Endothelial cell of umbilical vein (primary cell): ENCODE data around the gene CDX2. TPM values are rescaled to one million over a fixed set of nuclear protein-coding genes. Genes with fewer than 3 reads are reported as not detected.
A peak's percentile ranks its signal among the peaks of the same experiment; 100 is the strongest.

ENCODE experiments used
- BruUV-seq: library from RNA; stranded (reverse); fragments of 400-500 nt; replicated peaks from 2 replicates; lab custom pipeline; 2021; lab: Mats Ljungman, UMichigan
- CTCF ChIA-PET: fragments of 300-600, 350-600 bp; sonication (Branson Sonifier 250); formaldehyde crosslinking; loops from one replicate; lab custom pipeline; 2021; ENCODE audit warnings: antibody characterized with exemption, inconsistent platforms; lab: Charles Lee
- POLR2A ChIA-PET: fragments of 300-600, 350-600 bp; sonication (Branson Sonifier 250); formaldehyde crosslinking; loops from one replicate; lab custom pipeline; 2021; ENCODE audit warnings: antibody characterized with exemption, inconsistent platforms; lab: Charles Lee
- DNase-seq: peaks from one replicate; pipeline ENCODE4 v3.0.0-alpha.2; 2011; ENCODE audit warnings: low read depth, low spot score
- FAIRE-seq: peaks from 2 replicates; lab custom pipeline; 2011; peaks lifted over from hg19 to GRCh38; lab: Jason Lieb, UNC
- H2AFZ ChIP-seq: 2 replicates; pipeline ENCODE4 v1.6.0; 2012; ENCODE audit warnings: low read depth, low read length, control low read depth, inconsistent platforms
- H3K27ac ChIP-seq: 2 replicates; pipeline ENCODE4 v1.5.1; 2011; ENCODE audit warnings: low read depth, mild to moderate bottlenecking, control low read depth, low read length, moderate library complexity; ENCODE audit not compliant: insufficient read depth
- H3K27me3 ChIP-seq, 2 experiments: 2 replicates each; pipeline versions ENCODE4 v1.6.0 to v1.6.1; 2011; ENCODE audit warnings: low read length in 2 of 2, mixed read lengths in 1 of 2; ENCODE audit not compliant: control insufficient read depth in 2 of 2, insufficient read depth in 2 of 2
- H3K36me3 ChIP-seq, 2 experiments: 2 replicates in 1 of 2; 3 replicates in 1 of 2; pipeline ENCODE4 v1.5.1; 2011; ENCODE audit warnings: low read length in 2 of 2, mild to moderate bottlenecking in 1 of 2, moderate library complexity in 1 of 2; ENCODE audit not compliant: control insufficient read depth in 2 of 2, insufficient read depth in 2 of 2; ENCODE audit errors: extremely low read depth in 1 of 2
- H3K4me1 ChIP-seq: 3 replicates; pipeline ENCODE4 v1.5.1; 2011; ENCODE audit warnings: mild to moderate bottlenecking, low read length; ENCODE audit not compliant: control insufficient read depth, insufficient read depth; ENCODE audit errors: extremely low read depth
- H3K4me2 ChIP-seq: 2 replicates; pipeline ENCODE4 v1.6.1; 2011; ENCODE audit warnings: low read length, control low read depth, mixed read lengths; ENCODE audit not compliant: insufficient read depth
- H3K4me3 ChIP-seq, 3 experiments: fragments of 200-600 bp in 1 of 3; sonication (generic), shearing (Covaris generic) in 1 of 3; replicated peaks in 1 of 3; 2 replicates each; pipeline ENCODE4 v1.5.1; 2011 to 2016; ENCODE audit warnings: control low read depth in 3 of 3, low read length in 3 of 3, mild to moderate bottlenecking in 2 of 3, inconsistent platforms in 1 of 3, low read depth in 1 of 3, moderate library complexity in 1 of 3; ENCODE audit not compliant: insufficient read depth in 1 of 3
- H3K79me2 ChIP-seq: 2 replicates; pipeline ENCODE4 v1.6.0; 2012; ENCODE audit warnings: low read length, inconsistent platforms; ENCODE audit not compliant: control insufficient read depth, insufficient read depth
- H3K9ac ChIP-seq: replicated peaks from 2 replicates; pipeline ENCODE3; 2011; ENCODE audit warnings: low read length, control low read depth; ENCODE audit not compliant: insufficient read depth; ENCODE audit errors: extremely low read depth
- H3K9me1 ChIP-seq: replicated peaks from 3 replicates; pipeline ENCODE4 v1.6.0; 2011; ENCODE audit warnings: mild to moderate bottlenecking, low read length; ENCODE audit not compliant: control insufficient read depth, insufficient read depth; ENCODE audit errors: extremely low read depth
- H3K9me3 ChIP-seq: replicated peaks from 2 replicates; pipeline ENCODE4 v1.5.1; 2012; ENCODE audit warnings: low read length, inconsistent platforms; ENCODE audit not compliant: control insufficient read depth, insufficient read depth
- H4K20me1 ChIP-seq: replicated peaks from 2 replicates; pipeline ENCODE3; 2011; ENCODE audit warnings: mild to moderate bottlenecking, low read length; ENCODE audit not compliant: control insufficient read depth, insufficient read depth; ENCODE audit errors: extremely low read depth
- EZH2 ChIP-seq: IDR thresholded peaks from 2 replicates; pipeline ENCODE4 v1.6.1; 2012; ENCODE audit warnings: borderline replicate concordance, low read depth, mild to moderate bottlenecking, moderate library complexity, low read length, inconsistent platforms; ENCODE audit not compliant: severe bottlenecking
- POLR2AphosphoS5 ChIP-seq: IDR thresholded peaks from 2 replicates; pipeline ENCODE4 v1.6.1; 2012; ENCODE audit warnings: low read depth, mild to moderate bottlenecking, control low read depth, low read length, moderate library complexity; ENCODE audit not compliant: insufficient read depth
- dilution Hi-C: fragments of 300-500 bp; cut with MboI; formaldehyde crosslinking; loops from one replicate; pipeline ENCODE4 v1.15.0; 2019; ENCODE audit warnings: low sequenced_read_pairs; ENCODE audit not compliant: extremely low pct_ligation_motif_present
- intact Hi-C: fragments of 100-400 bp; cut with micrococcal nuclease; formaldehyde crosslinking; loops from one replicate; pipeline ENCODE4 v1.10.0; 2022
- polyA plus RNA-seq, 4 experiments: library from polyadenylated mRNA; depleted of rRNA in 3 of 4; stranded (reverse) in 3 of 4; unstranded in 1 of 4; fragments of >200 nt; gene quantifications; 2 replicates each; pipeline versions ENCODE4 v1.2.1 to v1.2.3, GENCODE V29; 2011 to 2012; ENCODE audit warnings: missing spikeins in 1 of 4
- total RNA-seq: library from RNA; stranded (reverse); gene quantifications from 2 replicates; pipeline ENCODE4 v1.2.3, GENCODE V29; 2021
- TF ChIP-seq, protein P1 (sequence below), 2 donors: IDR thresholded peaks; 1 replicate in 1 of 2; 2 replicates in 1 of 2; pipeline ENCODE4 v1.5.1; 2011; ENCODE audit warnings: low read length in 2 of 2, mild to moderate bottlenecking in 2 of 2, moderate library complexity in 2 of 2, control low read depth in 1 of 2, inconsistent platforms in 1 of 2, low read depth in 1 of 2; ENCODE audit not compliant: insufficient read depth in 1 of 2; ENCODE audit errors: extremely low read depth in 1 of 2

The CDX2 gene
- total and polyA plus RNA-seq, 2 donors (not counting 3 experiments of a cell fraction or from before 2014, with no cell fraction given), result not detected

DNA sequence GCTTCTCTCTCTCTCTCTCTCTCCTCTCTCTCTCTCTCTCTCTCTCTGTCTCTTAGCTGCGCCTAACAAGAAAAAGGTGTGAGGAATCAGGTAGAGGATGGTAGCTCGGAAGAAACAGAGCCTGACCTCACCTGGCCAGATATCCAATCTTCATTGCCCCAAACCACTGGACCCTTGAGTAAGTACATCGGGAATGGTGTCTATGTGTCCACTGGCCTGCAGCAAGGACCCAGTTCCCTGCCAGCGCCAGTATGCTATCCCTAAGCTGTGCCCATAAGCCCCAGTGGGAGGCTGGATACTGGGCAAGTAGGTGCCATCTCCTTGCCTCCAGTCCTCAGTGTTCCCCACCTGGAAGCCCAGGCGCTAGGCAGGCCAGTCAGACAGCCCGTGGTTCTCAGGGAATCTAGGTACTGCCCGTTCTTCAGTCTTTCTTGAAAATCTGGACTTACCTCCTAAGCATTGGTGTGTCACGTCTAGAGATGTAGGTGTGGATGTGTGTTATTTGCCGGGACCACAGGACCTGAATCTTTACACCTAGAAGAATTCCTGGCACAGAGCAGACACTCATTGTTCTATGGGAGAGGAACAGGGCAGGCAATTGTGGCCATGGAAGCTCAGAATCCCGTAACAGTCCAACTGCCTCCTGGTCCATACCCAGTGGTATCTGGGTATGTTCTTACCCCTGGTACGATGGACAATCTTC lies 12.0 kb upstream of the CDX2 start:
- intact Hi-C loops, result loop anchor here (10.0 kb wide), 1 partner anchor 996 kb away; no protein-coding TSS in a partner anchor
- DNase-seq (no peak), FAIRE-seq (no peak)
- H3K4me1 ChIP-seq, result no peaks in the 10 kb centered on the region
- no TSS peak for BruUV-seq
- no peak overlapping the region for H3K27ac ChIP-seq
- H2AFZ ChIP-seq, result no peak overlapping the region
- no peaks in the 10 kb centered on the region for H3K9me3 ChIP-seq
- ChIA-PET CTCF (interaction anchor here (1.2 to 9.6 kb wide), 5 partner anchors 11 to 619 kb away, joined by 3 to 207 read pairs (median 5); no protein-coding TSS in a partner anchor), POLR2A (no interaction called here)
- H3K27me3 ChIP-seq, result peaks cover 60 to 66% of the 10 kb centered on the region in 2 experiments
- TF ChIP-seq POLR2AphosphoS5, result no peak
- TF ChIP-seq EZH2, result peak; percentile 13
- TF ChIP-seq, protein P1, sequence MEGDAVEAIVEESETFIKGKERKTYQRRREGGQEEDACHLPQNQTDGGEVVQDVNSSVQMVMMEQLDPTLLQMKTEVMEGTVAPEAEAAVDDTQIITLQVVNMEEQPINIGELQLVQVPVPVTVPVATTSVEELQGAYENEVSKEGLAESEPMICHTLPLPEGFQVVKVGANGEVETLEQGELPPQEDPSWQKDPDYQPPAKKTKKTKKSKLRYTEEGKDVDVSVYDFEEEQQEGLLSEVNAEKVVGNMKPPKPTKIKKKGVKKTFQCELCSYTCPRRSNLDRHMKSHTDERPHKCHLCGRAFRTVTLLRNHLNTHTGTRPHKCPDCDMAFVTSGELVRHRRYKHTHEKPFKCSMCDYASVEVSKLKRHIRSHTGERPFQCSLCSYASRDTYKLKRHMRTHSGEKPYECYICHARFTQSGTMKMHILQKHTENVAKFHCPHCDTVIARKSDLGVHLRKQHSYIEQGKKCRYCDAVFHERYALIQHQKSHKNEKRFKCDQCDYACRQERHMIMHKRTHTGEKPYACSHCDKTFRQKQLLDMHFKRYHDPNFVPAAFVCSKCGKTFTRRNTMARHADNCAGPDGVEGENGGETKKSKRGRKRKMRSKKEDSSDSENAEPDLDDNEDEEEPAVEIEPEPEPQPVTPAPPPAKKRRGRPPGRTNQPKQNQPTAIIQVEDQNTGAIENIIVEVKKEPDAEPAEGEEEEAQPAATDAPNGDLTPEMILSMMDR (IDR thresholded peaks at IDR 0.05; ENCODE audit: extremely low read depth in 1 of 2, insufficient read depth in 1 of 2, low read depth in 1 of 2, low read length in 2 of 2), result no peak
- H3K79me2 ChIP-seq, result no peaks in the 10 kb centered on the region
- no peaks in the 10 kb centered on the region for H3K36me3 ChIP-seq
- no peaks in the 10 kb centered on the region for H3K9me1 ChIP-seq
- H3K4me2 ChIP-seq, result no peak overlapping the region
- H4K20me1 ChIP-seq, result no peaks in the 10 kb centered on the region
- no peak overlapping the region for H3K4me3 ChIP-seq
- dilution Hi-C loops, result no loop called here
- H3K9ac ChIP-seq, result no peak overlapping the region
